Smooth muscle cell (in vitro differentiated cells): ENCODE results near the gene SRP9. TPM values are rescaled to one million over a fixed set of nuclear protein-coding genes. Genes with fewer than 3 reads are reported as not detected.

Source experiments
- DNase-seq: peaks from one replicate; lab custom pipeline; 2025; ENCODE audit not compliant: unreplicated experiment; lab: John Stamatoyannopoulos, UW
- H2AFZ ChIP-seq: fragments of 200-600 bp; sonication (generic); 2 replicates; pipeline ENCODE4 v1.6.0; 2016; ENCODE audit warnings: antibody characterized with exemption, low read depth, mild to moderate bottlenecking
- H3F3A ChIP-seq: fragments of 200-600 bp; sonication (generic); 2 replicates; pipeline ENCODE4 v1.6.0; 2017; ENCODE audit warnings: antibody characterized with exemption, low read depth
- H3K27ac ChIP-seq: fragments of 200-600 bp; sonication (generic); 2 replicates; pipeline ENCODE4 v1.5.1; 2016; ENCODE audit warnings: low read depth, mild to moderate bottlenecking
- H3K27me3 ChIP-seq: fragments of 200-600 bp; sonication (generic); 2 replicates; pipeline ENCODE4 v1.6.1; 2016; ENCODE audit warnings: low read depth, mild to moderate bottlenecking
- H3K36me3 ChIP-seq: fragments of 200-600 bp; sonication (generic); 2 replicates; pipeline ENCODE4 v1.5.1; 2016; ENCODE audit warnings: low read depth
- H3K4me1 ChIP-seq: fragments of 200-600 bp; sonication (generic); 2 replicates; pipeline ENCODE4 v1.5.1; 2016; ENCODE audit warnings: low read depth
- H3K4me2 ChIP-seq: fragments of 200-600 bp; sonication (generic); 2 replicates; pipeline ENCODE4 v1.6.0; 2016; ENCODE audit warnings: mild to moderate bottlenecking
- H3K4me3 ChIP-seq: fragments of 200-600 bp; sonication (generic); 2 replicates; pipeline ENCODE4 v1.5.1; 2016; ENCODE audit warnings: mild to moderate bottlenecking
- H3K79me2 ChIP-seq: fragments of 200-600 bp; sonication (generic); 2 replicates; pipeline ENCODE4 v1.6.0; 2016; ENCODE audit warnings: low read depth, mild to moderate bottlenecking
- H3K9ac ChIP-seq: fragments of 200-600 bp; sonication (generic); 2 replicates; pipeline ENCODE4 v1.6.0; 2016; ENCODE audit warnings: low read depth
- H3K9me3 ChIP-seq: fragments of 200-600 bp; sonication (generic); replicated peaks from 2 replicates; pipeline ENCODE4 v1.5.1; 2016; ENCODE audit warnings: low read depth
- H4K20me1 ChIP-seq: fragments of 200-600 bp; sonication (generic); 2 replicates; pipeline ENCODE4 v1.6.0; 2016; ENCODE audit warnings: low read depth
- CTCF ChIP-seq: fragments of 200-600 bp; sonication (generic); IDR thresholded peaks from 2 replicates; pipeline ENCODE4 v1.5.1; 2017; ENCODE audit warnings: borderline replicate concordance, mild to moderate bottlenecking, antibody characterized with exemption; ENCODE audit not compliant: insufficient read depth, poor library complexity, severe bottlenecking
- WGBS: methylation state at CpG from one replicate; pipeline ENCODE4 v1.1.7; 2016; ENCODE audit warnings: low lambda C conversion rate; 5-methylcytosine and 5-hydroxymethylcytosine counted together
- polyA plus RNA-seq: library from polyadenylated mRNA; unstranded; fragments of >200 nt; fragmentation: Nextera tagmentation; extraction: Ambion mirVana; gene quantifications from 2 replicates; pipeline ENCODE4 v1.2.1, GENCODE V29; 2016
- total RNA-seq: library from RNA; depleted of rRNA; stranded (reverse); fragments of >200 nt; gene quantifications from 2 replicates; pipeline ENCODE4 v1.2.3, GENCODE V29; 2014

SRP9 gene
- total and polyA plus RNA-seq, 2 experiments from 2014 or later, result 301 to 394 TPM

GRCh38 chr1:225774281-225775147 lies 3.1 kb upstream of the SRP9 start:
- DNase-seq, result no peak
- H4K20me1 ChIP-seq, result peaks cover 4% of the 10 kb centered on the region
- H3K79me2 ChIP-seq, result peaks cover 27% of the 10 kb centered on the region
- H3K27ac ChIP-seq, result peak overlapping the region; percentile 65
- H3K9ac ChIP-seq, result no peak overlapping the region
- H3K27me3 ChIP-seq, result no peaks in the 10 kb centered on the region
- 28% methylated on average over 3 of the region's 3 CpGs for WGBS
- peaks cover 37% of the 10 kb centered on the region for H3K4me1 ChIP-seq
- no peaks in the 10 kb centered on the region for H3K36me3 ChIP-seq
- H3F3A ChIP-seq, result peaks cover 35% of the 10 kb centered on the region
- no peak for TF ChIP-seq CTCF
- no peak overlapping the region for H3K4me3 ChIP-seq
- no peak overlapping the region for H2AFZ ChIP-seq
- H3K4me2 ChIP-seq, result peak overlapping the region; percentile 36
- H3K9me3 ChIP-seq, result no peaks in the 10 kb centered on the region

GRCh38 chr1:225776294-225776693 lies 1.3 kb upstream of the SRP9 start:
- no peak overlapping the region for H3K9ac ChIP-seq
- H3K27me3 ChIP-seq, result no peaks in the 10 kb centered on the region
- 93% methylated on average over 4 of the region's 4 CpGs for WGBS

GRCh38 chr1:225777058-225777582 lies 506 bp upstream of the SRP9 start:
- Histone ChIP-seq H3K9me3 (no peaks in the 10 kb centered on the region), H3K4me3 (peak overlapping the region; percentile 71), H3K36me3 (no peaks in the 10 kb centered on the region), H2AFZ (peak overlapping the region; percentile 96), H3K4me2 (peak overlapping the region; percentile 93), H3K79me2 (peaks cover 53% of the 10 kb centered on the region), H3K27ac (peak overlapping the region; percentile 94), H3K4me1 (peaks cover 49% of the 10 kb centered on the region), H4K20me1 (peaks cover 30% of the 10 kb centered on the region), H3K9ac (peak overlapping the region; percentile 61), H3F3A (peaks cover 35% of the 10 kb centered on the region), H3K27me3 (no peaks in the 10 kb centered on the region)
- 22% methylated on average over 18 of the region's 18 CpGs for WGBS
- DNase-seq, result no peak
- TF ChIP-seq CTCF, result no peak

More at GRCh38 chr1:225776294-225776693, 1.3 kb upstream of the SRP9 start:
- H3F3A ChIP-seq, result peaks cover 35% of the 10 kb centered on the region
- DNase-seq, result no peak
- no peak for TF ChIP-seq CTCF
- no peak overlapping the region for H2AFZ ChIP-seq
- peaks cover 45% of the 10 kb centered on the region for H3K79me2 ChIP-seq
- H3K36me3 ChIP-seq, result no peaks in the 10 kb centered on the region
- H3K4me2 ChIP-seq, result no peak overlapping the region
- no peaks in the 10 kb centered on the region for H3K9me3 ChIP-seq
- H3K4me3 ChIP-seq, result no peak overlapping the region
- H4K20me1 ChIP-seq, result peaks cover 22% of the 10 kb centered on the region
- H3K27ac ChIP-seq, result no peak overlapping the region
- H3K4me1 ChIP-seq, result peaks cover 48% of the 10 kb centered on the region
